K562 (cell line): ENCODE results near the gene TMEM107. TPM values are rescaled to one million over a fixed set of nuclear protein-coding genes. Genes with fewer than 3 reads are reported as not detected.

ENCODE experiments used
- ETV6 ChIP-seq, 3 experiments: fragments of 150-350 bp in 1 of 3; sonication (generic) in 1 of 3; formaldehyde crosslinking in 1 of 3; IDR thresholded peaks; 2 replicates each; pipeline versions ENCODE4 v1.6.1 to v1.8.0; 2014 to 2022; ENCODE audit warnings: borderline replicate concordance in 2 of 3, low read depth in 2 of 3, antibody characterized with exemption in 1 of 3, low read length in 1 of 3, mild to moderate bottlenecking in 1 of 3, missing genetic modification reagents in 1 of 3
- HIVEP1 ChIP-seq: fragments of 250-450 bp; sonication (Bioruptor Pico); IDR thresholded peaks from 2 replicates; pipeline ENCODE4 v1.4.0; 2020; ENCODE audit warnings: mild to moderate bottlenecking
- KLF6 ChIP-seq: fragments of 250-450 bp; sonication (Bioruptor Pico); IDR thresholded peaks from 2 replicates; pipeline ENCODE4 v1.4.0; 2020; ENCODE audit warnings: mild to moderate bottlenecking, moderate library complexity, borderline replicate concordance
- NONO ChIP-seq, 2 experiments: fragments of 200-400 bp in 1 of 2; fragments of 450-650 bp in 1 of 2; formaldehyde crosslinking in 1 of 2; IDR thresholded peaks; 2 replicates each; pipeline ENCODE4 v1.6.1; 2017; ENCODE audit warnings: low read depth in 2 of 2, mild to moderate bottlenecking in 2 of 2, moderate library complexity in 2 of 2, low read length in 1 of 2
- ZNF184 ChIP-seq: sonication (generic); formaldehyde crosslinking; IDR thresholded peaks from 2 replicates; pipeline ENCODE4 v1.5.0; 2020; ENCODE audit warnings: missing genetic modification reagents
- polyA plus RNA-seq, 8 experiments: library from polyadenylated mRNA; depleted of rRNA in 4 of 8; stranded (reverse) in 5 of 8; unstranded in 3 of 8; fragments of >200 nt; fragmentation: Nextera tagmentation in 2 of 8; fragmentation: Illumina TruSeq in 1 of 8; extraction: Ambion mirVana in 2 of 8; extraction: Trizol in 1 of 8; gene quantifications; 2 replicates each; pipeline versions ENCODE4 v1.2.1 to v1.2.3, GENCODE V29; 2011 to 2014; ENCODE audit warnings: inconsistent platforms in 1 of 8, missing spikeins in 1 of 8
- total RNA-seq, 7 experiments: library from RNA; depleted of rRNA in 6 of 7; stranded (reverse); fragments of >200 nt in 6 of 7; fragmentation: Illumina TruSeq in 2 of 7; extraction: Trizol in 2 of 7; gene quantifications; 2 replicates each; pipeline versions ENCODE4 v1.2.1 to v1.2.3, GENCODE V29; 2011 to 2021; ENCODE audit warnings: low replicate concordance in 1 of 7
- TF ChIP-seq, protein P1 (sequence below): sonication (generic); formaldehyde crosslinking; IDR thresholded peaks from 2 replicates; pipeline ENCODE4 v1.8.0; 2023; ENCODE audit warnings: missing genetic modification reagents, mild to moderate bottlenecking, borderline replicate concordance
- TF ChIP-seq, protein P2 (sequence below): sonication (generic); formaldehyde crosslinking; IDR thresholded peaks from 2 replicates; pipeline ENCODE4 v1.4.0; 2020; ENCODE audit warnings: mild to moderate bottlenecking, missing genetic modification reagents
- TF ChIP-seq, protein P3 (sequence below): fragments of 450-650 bp; IDR thresholded peaks from 2 replicates; pipeline ENCODE4 v1.6.1; 2017; ENCODE audit warnings: antibody characterized with exemption, mild to moderate bottlenecking
- TF ChIP-seq, protein P4 (sequence below): IDR thresholded peaks from 2 replicates; pipeline ENCODE4 v1.6.1; 2012; ENCODE audit warnings: low read depth, low read length, improper control_type of control experiment, borderline replicate concordance
- TF ChIP-seq, protein P5 (sequence below): sonication (generic); formaldehyde crosslinking; IDR thresholded peaks from 2 replicates; pipeline ENCODE4 v1.5.0; 2020; ENCODE audit warnings: missing genetic modification reagents

Gene TMEM107
- total and polyA plus RNA-seq, 9 of the 15 experiments (the other 6 are each of a cell fraction or from before 2014, with no cell fraction given): 7.1 to 26.2 (median 16.9) TPM

DNA sequence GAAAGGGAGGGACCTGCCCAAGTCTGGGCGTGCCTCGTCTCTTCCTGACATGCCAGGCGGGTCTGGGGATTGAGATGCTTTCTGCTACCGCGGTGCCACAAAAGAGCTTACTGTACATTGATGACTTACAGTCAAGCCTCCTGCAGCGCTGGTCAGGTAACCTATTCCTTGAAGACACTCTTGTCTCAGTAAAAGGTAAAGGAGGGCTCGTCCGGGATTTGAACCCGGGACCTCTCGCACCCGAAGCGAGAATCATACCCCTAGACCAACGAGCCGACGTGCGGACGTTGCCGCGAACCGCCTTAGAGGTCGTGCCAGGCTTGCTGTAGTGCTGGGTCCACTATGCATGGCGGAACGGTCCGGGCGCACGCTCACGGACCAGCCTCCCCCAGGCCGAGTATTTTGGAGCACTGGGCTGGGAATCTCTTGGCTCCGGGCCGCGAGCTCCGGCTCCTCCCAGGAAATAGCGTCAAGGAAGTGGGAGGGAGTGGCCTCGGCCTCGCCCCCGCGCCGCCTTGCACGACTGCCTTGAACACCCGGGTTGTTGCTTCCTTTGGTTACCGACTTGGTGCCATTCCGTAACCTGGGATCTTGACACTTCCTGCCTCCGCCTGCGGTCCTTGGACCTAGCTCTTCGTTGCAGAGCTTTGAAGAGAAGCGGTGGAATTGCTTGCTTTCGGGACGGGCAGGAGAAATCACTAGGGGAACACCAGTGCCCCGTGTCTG lies 46.6 kb upstream of the TMEM107 start (continued):
- TF ChIP-seq, protein P1, sequence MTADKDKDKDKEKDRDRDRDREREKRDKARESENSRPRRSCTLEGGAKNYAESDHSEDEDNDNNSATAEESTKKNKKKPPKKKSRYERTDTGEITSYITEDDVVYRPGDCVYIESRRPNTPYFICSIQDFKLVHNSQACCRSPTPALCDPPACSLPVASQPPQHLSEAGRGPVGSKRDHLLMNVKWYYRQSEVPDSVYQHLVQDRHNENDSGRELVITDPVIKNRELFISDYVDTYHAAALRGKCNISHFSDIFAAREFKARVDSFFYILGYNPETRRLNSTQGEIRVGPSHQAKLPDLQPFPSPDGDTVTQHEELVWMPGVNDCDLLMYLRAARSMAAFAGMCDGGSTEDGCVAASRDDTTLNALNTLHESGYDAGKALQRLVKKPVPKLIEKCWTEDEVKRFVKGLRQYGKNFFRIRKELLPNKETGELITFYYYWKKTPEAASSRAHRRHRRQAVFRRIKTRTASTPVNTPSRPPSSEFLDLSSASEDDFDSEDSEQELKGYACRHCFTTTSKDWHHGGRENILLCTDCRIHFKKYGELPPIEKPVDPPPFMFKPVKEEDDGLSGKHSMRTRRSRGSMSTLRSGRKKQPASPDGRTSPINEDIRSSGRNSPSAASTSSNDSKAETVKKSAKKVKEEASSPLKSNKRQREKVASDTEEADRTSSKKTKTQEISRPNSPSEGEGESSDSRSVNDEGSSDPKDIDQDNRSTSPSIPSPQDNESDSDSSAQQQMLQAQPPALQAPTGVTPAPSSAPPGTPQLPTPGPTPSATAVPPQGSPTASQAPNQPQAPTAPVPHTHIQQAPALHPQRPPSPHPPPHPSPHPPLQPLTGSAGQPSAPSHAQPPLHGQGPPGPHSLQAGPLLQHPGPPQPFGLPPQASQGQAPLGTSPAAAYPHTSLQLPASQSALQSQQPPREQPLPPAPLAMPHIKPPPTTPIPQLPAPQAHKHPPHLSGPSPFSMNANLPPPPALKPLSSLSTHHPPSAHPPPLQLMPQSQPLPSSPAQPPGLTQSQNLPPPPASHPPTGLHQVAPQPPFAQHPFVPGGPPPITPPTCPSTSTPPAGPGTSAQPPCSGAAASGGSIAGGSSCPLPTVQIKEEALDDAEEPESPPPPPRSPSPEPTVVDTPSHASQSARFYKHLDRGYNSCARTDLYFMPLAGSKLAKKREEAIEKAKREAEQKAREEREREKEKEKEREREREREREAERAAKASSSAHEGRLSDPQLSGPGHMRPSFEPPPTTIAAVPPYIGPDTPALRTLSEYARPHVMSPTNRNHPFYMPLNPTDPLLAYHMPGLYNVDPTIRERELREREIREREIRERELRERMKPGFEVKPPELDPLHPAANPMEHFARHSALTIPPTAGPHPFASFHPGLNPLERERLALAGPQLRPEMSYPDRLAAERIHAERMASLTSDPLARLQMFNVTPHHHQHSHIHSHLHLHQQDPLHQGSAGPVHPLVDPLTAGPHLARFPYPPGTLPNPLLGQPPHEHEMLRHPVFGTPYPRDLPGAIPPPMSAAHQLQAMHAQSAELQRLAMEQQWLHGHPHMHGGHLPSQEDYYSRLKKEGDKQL: no peak
- TF ChIP-seq, protein P2, sequence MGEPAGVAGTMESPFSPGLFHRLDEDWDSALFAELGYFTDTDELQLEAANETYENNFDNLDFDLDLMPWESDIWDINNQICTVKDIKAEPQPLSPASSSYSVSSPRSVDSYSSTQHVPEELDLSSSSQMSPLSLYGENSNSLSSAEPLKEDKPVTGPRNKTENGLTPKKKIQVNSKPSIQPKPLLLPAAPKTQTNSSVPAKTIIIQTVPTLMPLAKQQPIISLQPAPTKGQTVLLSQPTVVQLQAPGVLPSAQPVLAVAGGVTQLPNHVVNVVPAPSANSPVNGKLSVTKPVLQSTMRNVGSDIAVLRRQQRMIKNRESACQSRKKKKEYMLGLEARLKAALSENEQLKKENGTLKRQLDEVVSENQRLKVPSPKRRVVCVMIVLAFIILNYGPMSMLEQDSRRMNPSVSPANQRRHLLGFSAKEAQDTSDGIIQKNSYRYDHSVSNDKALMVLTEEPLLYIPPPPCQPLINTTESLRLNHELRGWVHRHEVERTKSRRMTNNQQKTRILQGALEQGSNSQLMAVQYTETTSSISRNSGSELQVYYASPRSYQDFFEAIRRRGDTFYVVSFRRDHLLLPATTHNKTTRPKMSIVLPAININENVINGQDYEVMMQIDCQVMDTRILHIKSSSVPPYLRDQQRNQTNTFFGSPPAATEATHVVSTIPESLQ (CRISPR knock-in tag): no peak
- TF ChIP-seq, protein P3, sequence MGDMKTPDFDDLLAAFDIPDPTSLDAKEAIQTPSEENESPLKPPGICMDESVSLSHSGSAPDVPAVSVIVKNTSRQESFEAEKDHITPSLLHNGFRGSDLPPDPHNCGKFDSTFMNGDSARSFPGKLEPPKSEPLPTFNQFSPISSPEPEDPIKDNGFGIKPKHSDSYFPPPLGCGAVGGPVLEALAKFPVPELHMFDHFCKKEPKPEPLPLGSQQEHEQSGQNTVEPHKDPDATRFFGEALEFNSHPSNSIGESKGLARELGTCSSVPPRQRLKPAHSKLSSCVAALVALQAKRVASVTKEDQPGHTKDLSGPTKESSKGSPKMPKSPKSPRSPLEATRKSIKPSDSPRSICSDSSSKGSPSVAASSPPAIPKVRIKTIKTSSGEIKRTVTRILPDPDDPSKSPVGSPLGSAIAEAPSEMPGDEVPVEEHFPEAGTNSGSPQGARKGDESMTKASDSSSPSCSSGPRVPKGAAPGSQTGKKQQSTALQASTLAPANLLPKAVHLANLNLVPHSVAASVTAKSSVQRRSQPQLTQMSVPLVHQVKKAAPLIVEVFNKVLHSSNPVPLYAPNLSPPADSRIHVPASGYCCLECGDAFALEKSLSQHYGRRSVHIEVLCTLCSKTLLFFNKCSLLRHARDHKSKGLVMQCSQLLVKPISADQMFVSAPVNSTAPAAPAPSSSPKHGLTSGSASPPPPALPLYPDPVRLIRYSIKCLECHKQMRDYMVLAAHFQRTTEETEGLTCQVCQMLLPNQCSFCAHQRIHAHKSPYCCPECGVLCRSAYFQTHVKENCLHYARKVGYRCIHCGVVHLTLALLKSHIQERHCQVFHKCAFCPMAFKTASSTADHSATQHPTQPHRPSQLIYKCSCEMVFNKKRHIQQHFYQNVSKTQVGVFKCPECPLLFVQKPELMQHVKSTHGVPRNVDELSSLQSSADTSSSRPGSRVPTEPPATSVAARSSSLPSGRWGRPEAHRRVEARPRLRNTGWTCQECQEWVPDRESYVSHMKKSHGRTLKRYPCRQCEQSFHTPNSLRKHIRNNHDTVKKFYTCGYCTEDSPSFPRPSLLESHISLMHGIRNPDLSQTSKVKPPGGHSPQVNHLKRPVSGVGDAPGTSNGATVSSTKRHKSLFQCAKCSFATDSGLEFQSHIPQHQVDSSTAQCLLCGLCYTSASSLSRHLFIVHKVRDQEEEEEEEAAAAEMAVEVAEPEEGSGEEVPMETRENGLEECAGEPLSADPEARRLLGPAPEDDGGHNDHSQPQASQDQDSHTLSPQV: peak; percentile 52
- TF ChIP-seq, protein P4, sequence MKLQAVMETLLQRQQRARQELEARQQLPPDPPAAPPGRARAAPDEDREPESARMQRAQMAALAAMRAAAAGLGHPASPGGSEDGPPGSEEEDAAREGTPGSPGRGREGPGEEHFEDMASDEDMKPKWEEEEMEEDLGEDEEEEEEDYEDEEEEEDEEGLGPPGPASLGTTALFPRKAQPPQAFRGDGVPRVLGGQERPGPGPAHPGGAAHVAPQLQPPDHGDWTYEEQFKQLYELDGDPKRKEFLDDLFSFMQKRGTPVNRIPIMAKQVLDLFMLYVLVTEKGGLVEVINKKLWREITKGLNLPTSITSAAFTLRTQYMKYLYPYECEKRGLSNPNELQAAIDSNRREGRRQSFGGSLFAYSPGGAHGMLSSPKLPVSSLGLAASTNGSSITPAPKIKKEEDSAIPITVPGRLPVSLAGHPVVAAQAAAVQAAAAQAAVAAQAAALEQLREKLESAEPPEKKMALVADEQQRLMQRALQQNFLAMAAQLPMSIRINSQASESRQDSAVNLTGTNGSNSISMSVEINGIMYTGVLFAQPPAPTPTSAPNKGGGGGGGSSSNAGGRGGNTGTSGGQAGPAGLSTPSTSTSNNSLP: no peak
- TF ChIP-seq HIVEP1 (CRISPR knock-in tag) (no peak), ETV6 (IDR thresholded peaks at IDR 0.05; ENCODE audit: borderline replicate concordance in 1 of 2, low read depth in 2 of 2, low read length in 1 of 2) (0 out of 4 replicates have a peak, but pooled peaks of 1 of the 2 experiments have one; percentile 16), ETV6 (CRISPR knock-in tag; IDR thresholded peaks at IDR 0.05; ENCODE audit: borderline replicate concordance) (no peak), NONO (IDR thresholded peaks at IDR 0.05; ENCODE audit: low read depth in 2 of 2, low read length in 1 of 2) (no peak), KLF6 (CRISPR knock-in tag) (no peak), ZNF184 (CRISPR knock-in tag) (no peak)
- TF ChIP-seq, protein P5, sequence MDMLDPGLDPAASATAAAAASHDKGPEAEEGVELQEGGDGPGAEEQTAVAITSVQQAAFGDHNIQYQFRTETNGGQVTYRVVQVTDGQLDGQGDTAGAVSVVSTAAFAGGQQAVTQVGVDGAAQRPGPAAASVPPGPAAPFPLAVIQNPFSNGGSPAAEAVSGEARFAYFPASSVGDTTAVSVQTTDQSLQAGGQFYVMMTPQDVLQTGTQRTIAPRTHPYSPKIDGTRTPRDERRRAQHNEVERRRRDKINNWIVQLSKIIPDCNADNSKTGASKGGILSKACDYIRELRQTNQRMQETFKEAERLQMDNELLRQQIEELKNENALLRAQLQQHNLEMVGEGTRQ: no peak
